HG02943 (cell line): Measurements from ENCODE around the gene C5AR1.
"Not testable (repeated sequence)": the region's sequence is repeated elsewhere in the genome, so short reads cannot be mapped to it uniquely, and the experiment has no call there.

Source experiments
- ATAC-seq: cut with Tn5 transposase; IDR thresholded peaks from one replicate; pipeline ENCODE4 v1.9.1; 2021; ENCODE audit warnings: mild to moderate bottlenecking, low read depth, moderate library complexity; ENCODE audit not compliant: unreplicated experiment

The C5AR1 gene

GRCh38 chr19:47358936-47359335 lies 49.3 kb downstream of the C5AR1 start:
- no peak for ATAC-seq

GRCh38 chr19:47362321-47362720 lies 52.7 kb downstream of the C5AR1 start:
- no peak for ATAC-seq

- no peak for ATAC-seq
These were observed 54.3 kb downstream of the C5AR1 start for GRCh38 chr19:47363758-47364531.

- ATAC-seq: not testable (repeated sequence)
These were observed 55.8 kb downstream of the C5AR1 start for GRCh38 chr19:47365455-47365854.

GRCh38 chr19:47370045-47370611 lies 60.5 kb downstream of the C5AR1 start:
- ATAC-seq: no peak

GRCh38 chr19:47371261-47371660 lies 61.6 kb downstream of the C5AR1 start:
- no peak for ATAC-seq
